SK-N-SH (cell line): ENCODE data around the gene TOLLIP. TPM values are rescaled to one million over a fixed set of nuclear protein-coding genes. Genes with fewer than 3 reads are reported as not detected.

Experiments used
- CTCF ChIA-PET: fragments of 300-600, 350-600 bp; formaldehyde crosslinking; extraction: SDS; loops from one replicate; lab custom pipeline; 2021; lab: Yijun Ruan, JAX
- POLR2A ChIA-PET: fragments of 350-600 bp; sonication (Branson Sonifier 250); formaldehyde crosslinking; extraction: SDS; loops from one replicate; lab custom pipeline; 2020; ENCODE audit warnings: antibody characterized with exemption, inconsistent platforms; lab: Yijun Ruan, JAX
- DNase-seq: peaks from one replicate; pipeline ENCODE4 v3.0.0; 2012
- H2AFZ ChIP-seq: fragments of 200-600 bp; sonication (generic); 2 replicates; pipeline ENCODE4 v1.8.1; 2016; ENCODE audit warnings: antibody characterized with exemption, mild to moderate bottlenecking, low read depth
- H3F3A ChIP-seq: fragments of 200-600 bp; sonication (generic); replicated peaks from 2 replicates; pipeline ENCODE3; 2016; ENCODE audit warnings: antibody characterized with exemption, mild to moderate bottlenecking; ENCODE audit not compliant: insufficient read depth
- H3K27ac ChIP-seq, 2 experiments: fragments of 200-500 bp in 1 of 2; fragments of 200-600 bp in 1 of 2; sonication (Bioruptor generic) in 1 of 2; sonication (generic), shearing (Covaris generic) in 1 of 2; 2 replicates each; pipeline versions ENCODE4 v1.5.1 to v1.6.1; 2014 to 2016; ENCODE audit warnings: low read depth in 2 of 2, inconsistent platforms in 1 of 2, low read length in 1 of 2, mild to moderate bottlenecking in 1 of 2, mixed read lengths in 1 of 2
- H3K27me3 ChIP-seq: fragments of 200-600 bp; sonication (generic), shearing (Covaris generic); 2 replicates; pipeline ENCODE4 v1.6.1; 2016; ENCODE audit warnings: mixed run types; ENCODE audit not compliant: insufficient read depth
- H3K36me3 ChIP-seq, 2 experiments: fragments of 200-500 bp in 1 of 2; fragments of 200-600 bp in 1 of 2; sonication (Bioruptor generic) in 1 of 2; sonication (generic) in 1 of 2; replicated peaks in 1 of 2; 2 replicates each; pipeline versions ENCODE3 to v1.5.1; 2014 to 2016; ENCODE audit warnings: low read length in 1 of 2, mild to moderate bottlenecking in 1 of 2; ENCODE audit not compliant: insufficient read depth in 2 of 2, control insufficient read depth in 1 of 2
- H3K4me1 ChIP-seq, 2 experiments: fragments of 200-500 bp in 1 of 2; fragments of 200-600 bp in 1 of 2; sonication (Bioruptor generic) in 1 of 2; sonication (generic), shearing (Covaris generic) in 1 of 2; 2 replicates each; pipeline versions ENCODE4 v1.5.1 to v1.6.1; 2014 to 2016; ENCODE audit warnings: low read depth in 1 of 2, low read length in 1 of 2, mixed run types in 1 of 2; ENCODE audit not compliant: insufficient read depth in 2 of 2, control insufficient read depth in 1 of 2
- H3K4me2 ChIP-seq: fragments of 200-600 bp; sonication (generic), shearing (Covaris generic); 2 replicates; pipeline ENCODE4 v1.6.1; 2017; ENCODE audit warnings: mixed run types
- H3K4me3 ChIP-seq, 2 experiments: fragments of 200-500 bp in 1 of 2; fragments of 200-600 bp in 1 of 2; sonication (Bioruptor generic) in 1 of 2; sonication (generic), shearing (Covaris generic) in 1 of 2; 2 replicates each; pipeline versions ENCODE4 v1.5.1 to v1.8.1; 2014 to 2016; ENCODE audit warnings: low read depth in 2 of 2, inconsistent platforms in 1 of 2, low read length in 1 of 2, mild to moderate bottlenecking in 1 of 2, mixed read lengths in 1 of 2, moderate library complexity in 1 of 2
- H3K79me2 ChIP-seq: fragments of 200-600 bp; sonication (generic); 2 replicates; pipeline ENCODE4 v1.8.1; 2017; ENCODE audit warnings: mild to moderate bottlenecking; ENCODE audit not compliant: insufficient read depth
- H3K9ac ChIP-seq: fragments of 200-600 bp; sonication (generic); 2 replicates; pipeline ENCODE4 v1.6.1; 2017; ENCODE audit warnings: mixed run types
- H3K9me2 ChIP-seq: fragments of 200-600 bp; sonication (generic); 2 replicates; pipeline ENCODE4 v1.6.1; 2017; ENCODE audit warnings: mixed run types
- H3K9me3 ChIP-seq: fragments of 200-600 bp; sonication (generic); 2 replicates; pipeline ENCODE4 v1.6.1; 2017; ENCODE audit warnings: mixed run types, mild to moderate bottlenecking, moderate library complexity
- H4K20me1 ChIP-seq: fragments of 200-600 bp; sonication (generic); 2 replicates; pipeline ENCODE4 v1.6.1; 2017; ENCODE audit warnings: mild to moderate bottlenecking, mixed run types; ENCODE audit not compliant: insufficient read depth
- CHD2 ChIP-seq: fragments of 150-350 bp; IDR thresholded peaks from 2 replicates; pipeline ENCODE4 v1.6.1; 2018; ENCODE audit warnings: low read length; ENCODE audit not compliant: partially characterized antibody
- CTCF ChIP-seq: fragments of 200-600 bp; sonication (generic); IDR thresholded peaks from 2 replicates; pipeline ENCODE4 v1.6.1; 2017; ENCODE audit warnings: antibody characterized with exemption, mild to moderate bottlenecking, moderate library complexity
- ELF1 ChIP-seq: IDR thresholded peaks from 2 replicates; pipeline ENCODE4 v1.4.0; 2012
- EP300 ChIP-seq, 2 experiments: IDR thresholded peaks; 2 replicates each; pipeline versions ENCODE4 v1.4.0 to v1.6.1; 2012; ENCODE audit warnings: borderline replicate concordance in 1 of 2, low read depth in 1 of 2, low read length in 1 of 2
- FOSL2 ChIP-seq: IDR thresholded peaks from 2 replicates; pipeline ENCODE4 v1.4.0; 2012; ENCODE audit warnings: low read depth, mild to moderate bottlenecking, moderate library complexity, borderline replicate concordance
- GATA2 ChIP-seq: sonication (generic); formaldehyde crosslinking; IDR thresholded peaks from 2 replicates; pipeline ENCODE4 v1.5.0; 2020; ENCODE audit warnings: mild to moderate bottlenecking, missing genetic modification reagents
- MEF2A ChIP-seq: IDR thresholded peaks from 2 replicates; pipeline ENCODE4 v1.4.0; 2012; ENCODE audit warnings: low read depth, borderline replicate concordance
- MXI1 ChIP-seq: IDR thresholded peaks from 2 replicates; pipeline ENCODE4 v1.6.1; 2012; ENCODE audit warnings: mild to moderate bottlenecking, low read depth, low read length, improper control_type of control experiment
- NFIC ChIP-seq: IDR thresholded peaks from 2 replicates; pipeline ENCODE4 v1.4.0; 2012; ENCODE audit warnings: borderline replicate concordance
- RAD21 ChIP-seq: IDR thresholded peaks from 2 replicates; pipeline ENCODE4 v1.6.1; 2012; ENCODE audit warnings: mild to moderate bottlenecking, low read length
- RXRA ChIP-seq: IDR thresholded peaks from 2 replicates; pipeline ENCODE4 v1.4.0; 2012; ENCODE audit warnings: low read depth, mild to moderate bottlenecking, borderline replicate concordance
- SIN3A ChIP-seq: IDR thresholded peaks from 2 replicates; pipeline ENCODE4 v1.6.1; 2012; ENCODE audit warnings: low read depth, mild to moderate bottlenecking, low read length, moderate library complexity, borderline replicate concordance
- TAF1 ChIP-seq: IDR thresholded peaks from 2 replicates; pipeline ENCODE4 v1.6.1; 2012; ENCODE audit warnings: low read depth, mild to moderate bottlenecking, low read length, moderate library complexity, borderline replicate concordance
- YY1 ChIP-seq: IDR thresholded peaks from 2 replicates; pipeline ENCODE4 v1.4.0; 2012; ENCODE audit warnings: low read depth, mild to moderate bottlenecking
- WGBS: methylation state at CpG from one replicate; pipeline ENCODE4 v1.1.6; 2017; ENCODE audit warnings: low lambda C conversion rate; 5-methylcytosine and 5-hydroxymethylcytosine counted together
- polyA plus RNA-seq, 3 experiments: library from polyadenylated mRNA; depleted of rRNA; stranded (reverse); fragments of >200 nt; gene quantifications; 2 replicates each; pipeline ENCODE4 v1.2.3, GENCODE V29; 2012
- TF ChIP-seq, protein P1 (sequence below): IDR thresholded peaks from 2 replicates; pipeline ENCODE4 v1.6.1; 2012; ENCODE audit warnings: mild to moderate bottlenecking, low read depth, low read length, moderate library complexity
- TF ChIP-seq, protein P2 (sequence below): fragments of 150-350 bp; IDR thresholded peaks from 2 replicates; pipeline ENCODE4 v1.6.1; 2016; ENCODE audit warnings: mild to moderate bottlenecking, low read depth, low read length
- TF ChIP-seq, protein P3 (sequence below): IDR thresholded peaks from 2 replicates; pipeline ENCODE4 v1.4.0; 2012; ENCODE audit warnings: low read depth, borderline replicate concordance
- TF ChIP-seq, protein P4 (sequence below): fragments of 150-350 bp; IDR thresholded peaks from 2 replicates; pipeline ENCODE4 v1.6.1; 2017; ENCODE audit warnings: antibody characterized with exemption, low read length, low read depth, borderline replicate concordance
- TF ChIP-seq, protein P5 (sequence below): IDR thresholded peaks from 2 replicates; pipeline ENCODE4 v1.4.0; 2012; ENCODE audit warnings: low read depth, borderline replicate concordance

TOLLIP gene
- polyA plus RNA-seq, 1 of the 3 experiments (the other 2 are of a cell fraction) = 55.4 TPM

DNA sequence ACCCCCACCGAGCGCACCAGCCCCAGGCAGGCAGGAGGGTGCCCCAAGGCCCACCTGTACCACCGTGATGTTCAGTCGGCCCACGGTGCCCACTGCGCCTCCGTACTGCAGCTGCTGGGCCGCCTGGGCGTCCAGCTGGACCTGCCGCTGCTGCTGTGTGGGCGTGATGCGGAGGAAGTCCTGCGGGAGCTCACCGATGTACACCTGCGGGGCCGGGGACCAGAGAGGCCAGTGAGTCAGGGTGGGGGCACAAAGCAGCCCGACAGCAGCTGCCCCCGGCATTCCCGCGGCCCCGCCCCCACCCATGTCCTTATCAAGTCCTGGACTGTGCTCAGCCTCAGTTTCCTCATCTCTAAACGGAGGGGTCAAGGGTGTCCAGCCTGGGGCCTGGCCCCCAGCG, 13.8 kb downstream of the TOLLIP start:
- H4K20me1 ChIP-seq = peaks cover 21% of the 10 kb centered on the region
- peaks cover 40% of the 10 kb centered on the region for H3K79me2 ChIP-seq
- H3F3A ChIP-seq = no peaks in the 10 kb centered on the region
- no peaks in the 10 kb centered on the region for H3K9me3 ChIP-seq
- H3K27ac ChIP-seq = no peak overlapping the region
- TF ChIP-seq, protein P1, sequence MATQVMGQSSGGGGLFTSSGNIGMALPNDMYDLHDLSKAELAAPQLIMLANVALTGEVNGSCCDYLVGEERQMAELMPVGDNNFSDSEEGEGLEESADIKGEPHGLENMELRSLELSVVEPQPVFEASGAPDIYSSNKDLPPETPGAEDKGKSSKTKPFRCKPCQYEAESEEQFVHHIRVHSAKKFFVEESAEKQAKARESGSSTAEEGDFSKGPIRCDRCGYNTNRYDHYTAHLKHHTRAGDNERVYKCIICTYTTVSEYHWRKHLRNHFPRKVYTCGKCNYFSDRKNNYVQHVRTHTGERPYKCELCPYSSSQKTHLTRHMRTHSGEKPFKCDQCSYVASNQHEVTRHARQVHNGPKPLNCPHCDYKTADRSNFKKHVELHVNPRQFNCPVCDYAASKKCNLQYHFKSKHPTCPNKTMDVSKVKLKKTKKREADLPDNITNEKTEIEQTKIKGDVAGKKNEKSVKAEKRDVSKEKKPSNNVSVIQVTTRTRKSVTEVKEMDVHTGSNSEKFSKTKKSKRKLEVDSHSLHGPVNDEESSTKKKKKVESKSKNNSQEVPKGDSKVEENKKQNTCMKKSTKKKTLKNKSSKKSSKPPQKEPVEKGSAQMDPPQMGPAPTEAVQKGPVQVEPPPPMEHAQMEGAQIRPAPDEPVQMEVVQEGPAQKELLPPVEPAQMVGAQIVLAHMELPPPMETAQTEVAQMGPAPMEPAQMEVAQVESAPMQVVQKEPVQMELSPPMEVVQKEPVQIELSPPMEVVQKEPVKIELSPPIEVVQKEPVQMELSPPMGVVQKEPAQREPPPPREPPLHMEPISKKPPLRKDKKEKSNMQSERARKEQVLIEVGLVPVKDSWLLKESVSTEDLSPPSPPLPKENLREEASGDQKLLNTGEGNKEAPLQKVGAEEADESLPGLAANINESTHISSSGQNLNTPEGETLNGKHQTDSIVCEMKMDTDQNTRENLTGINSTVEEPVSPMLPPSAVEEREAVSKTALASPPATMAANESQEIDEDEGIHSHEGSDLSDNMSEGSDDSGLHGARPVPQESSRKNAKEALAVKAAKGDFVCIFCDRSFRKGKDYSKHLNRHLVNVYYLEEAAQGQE = no peak
- TF ChIP-seq RAD21 (no peak), GATA2 (CRISPR knock-in tag) (no peak), ELF1 (no peak), FOSL2 (no peak), SIN3A (no peak), EP300 (IDR thresholded peaks at IDR 0.05; ENCODE audit: borderline replicate concordance in 1 of 2, low read depth in 1 of 2, low read length in 1 of 2) (no peak), TAF1 (no peak), CHD2 (no peak), MXI1 (no peak), NFIC (no peak), CTCF (no peak), RXRA (no peak), MEF2A (no peak), YY1 (no peak)
- TF ChIP-seq, protein P2, sequence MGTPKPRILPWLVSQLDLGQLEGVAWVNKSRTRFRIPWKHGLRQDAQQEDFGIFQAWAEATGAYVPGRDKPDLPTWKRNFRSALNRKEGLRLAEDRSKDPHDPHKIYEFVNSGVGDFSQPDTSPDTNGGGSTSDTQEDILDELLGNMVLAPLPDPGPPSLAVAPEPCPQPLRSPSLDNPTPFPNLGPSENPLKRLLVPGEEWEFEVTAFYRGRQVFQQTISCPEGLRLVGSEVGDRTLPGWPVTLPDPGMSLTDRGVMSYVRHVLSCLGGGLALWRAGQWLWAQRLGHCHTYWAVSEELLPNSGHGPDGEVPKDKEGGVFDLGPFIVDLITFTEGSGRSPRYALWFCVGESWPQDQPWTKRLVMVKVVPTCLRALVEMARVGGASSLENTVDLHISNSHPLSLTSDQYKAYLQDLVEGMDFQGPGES = no peak
- TF ChIP-seq, protein P3, sequence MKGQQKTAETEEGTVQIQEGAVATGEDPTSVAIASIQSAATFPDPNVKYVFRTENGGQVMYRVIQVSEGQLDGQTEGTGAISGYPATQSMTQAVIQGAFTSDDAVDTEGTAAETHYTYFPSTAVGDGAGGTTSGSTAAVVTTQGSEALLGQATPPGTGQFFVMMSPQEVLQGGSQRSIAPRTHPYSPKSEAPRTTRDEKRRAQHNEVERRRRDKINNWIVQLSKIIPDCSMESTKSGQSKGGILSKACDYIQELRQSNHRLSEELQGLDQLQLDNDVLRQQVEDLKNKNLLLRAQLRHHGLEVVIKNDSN = no peak
- TF ChIP-seq, protein P4, sequence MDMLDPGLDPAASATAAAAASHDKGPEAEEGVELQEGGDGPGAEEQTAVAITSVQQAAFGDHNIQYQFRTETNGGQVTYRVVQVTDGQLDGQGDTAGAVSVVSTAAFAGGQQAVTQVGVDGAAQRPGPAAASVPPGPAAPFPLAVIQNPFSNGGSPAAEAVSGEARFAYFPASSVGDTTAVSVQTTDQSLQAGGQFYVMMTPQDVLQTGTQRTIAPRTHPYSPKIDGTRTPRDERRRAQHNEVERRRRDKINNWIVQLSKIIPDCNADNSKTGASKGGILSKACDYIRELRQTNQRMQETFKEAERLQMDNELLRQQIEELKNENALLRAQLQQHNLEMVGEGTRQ = no peak
- TF ChIP-seq, protein P5, sequence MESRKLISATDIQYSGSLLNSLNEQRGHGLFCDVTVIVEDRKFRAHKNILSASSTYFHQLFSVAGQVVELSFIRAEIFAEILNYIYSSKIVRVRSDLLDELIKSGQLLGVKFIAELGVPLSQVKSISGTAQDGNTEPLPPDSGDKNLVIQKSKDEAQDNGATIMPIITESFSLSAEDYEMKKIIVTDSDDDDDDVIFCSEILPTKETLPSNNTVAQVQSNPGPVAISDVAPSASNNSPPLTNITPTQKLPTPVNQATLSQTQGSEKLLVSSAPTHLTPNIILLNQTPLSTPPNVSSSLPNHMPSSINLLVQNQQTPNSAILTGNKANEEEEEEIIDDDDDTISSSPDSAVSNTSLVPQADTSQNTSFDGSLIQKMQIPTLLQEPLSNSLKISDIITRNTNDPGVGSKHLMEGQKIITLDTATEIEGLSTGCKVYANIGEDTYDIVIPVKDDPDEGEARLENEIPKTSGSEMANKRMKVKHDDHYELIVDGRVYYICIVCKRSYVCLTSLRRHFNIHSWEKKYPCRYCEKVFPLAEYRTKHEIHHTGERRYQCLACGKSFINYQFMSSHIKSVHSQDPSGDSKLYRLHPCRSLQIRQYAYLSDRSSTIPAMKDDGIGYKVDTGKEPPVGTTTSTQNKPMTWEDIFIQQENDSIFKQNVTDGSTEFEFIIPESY = no peak
- peaks cover 0 to 38% of the 10 kb centered on the region in 2 experiments for H3K36me3 ChIP-seq
- ChIA-PET CTCF (no interaction called here), POLR2A (no interaction called here)
- 97% methylated on average over 15 of the region's 23 CpGs for WGBS
- H3K27me3 ChIP-seq = no peaks in the 10 kb centered on the region
- H3K9ac ChIP-seq = no peak overlapping the region
- no peak overlapping the region for H3K4me2 ChIP-seq
- no peak overlapping the region for H2AFZ ChIP-seq
- H3K4me3 ChIP-seq = no peak overlapping the region
- no peak for DNase-seq
- no peaks in the 10 kb centered on the region for H3K9me2 ChIP-seq
- no peaks in the 10 kb centered on the region for H3K4me1 ChIP-seq
